PC-3 (cell line): ENCODE measurements around the gene ADAM11. TPM values are rescaled to one million over a fixed set of nuclear protein-coding genes. Genes with fewer than 3 reads are reported as not detected.

Experiments
- ATAC-seq: fragments of 200-7000 bp; cut with Tn5 transposase; 2 replicates; pipeline ENCODE4 v1.9.1; 2020; ENCODE audit warnings: mild to moderate bottlenecking, moderate library complexity
- BruUV-seq: library from RNA; stranded (reverse); fragments of 400-500 nt; replicated peaks from 2 replicates; lab custom pipeline; 2021; lab: Mats Ljungman, UMichigan
- CTCF ChIA-PET: fragments of 300-600 bp; sonication (Branson Sonifier 250); formaldehyde crosslinking; loops from one replicate; lab custom pipeline; 2022; ENCODE audit warnings: antibody characterized with exemption; lab: Charles Lee
- POLR2A ChIA-PET: fragments of 300-600 bp; sonication (Branson Sonifier 250); formaldehyde crosslinking; loops from one replicate; lab custom pipeline; 2022; ENCODE audit warnings: antibody characterized with exemption; ENCODE audit not compliant: unreplicated experiment; lab: Charles Lee
- DNase-seq: peaks from one replicate; pipeline ENCODE4 v3.0.0-alpha.2; 2015
- H2AFZ ChIP-seq: fragments of 300-600 bp; sonication (generic); 2 replicates; pipeline ENCODE4 v1.6.0; 2016; ENCODE audit warnings: antibody characterized with exemption, low read length
- H3F3A ChIP-seq: fragments of 300-600 bp; sonication (generic); one replicate; pipeline ENCODE4 v1.6.0; 2017; ENCODE audit warnings: antibody characterized with exemption, low read length, control low read depth, mild to moderate bottlenecking; ENCODE audit not compliant: unreplicated experiment
- H3K27ac ChIP-seq: fragments of 300-600 bp; sonication (generic); 2 replicates; pipeline ENCODE4 v1.5.1; 2016; ENCODE audit warnings: mild to moderate bottlenecking, low read length
- H3K27me3 ChIP-seq: fragments of 300-600 bp; sonication (generic); 2 replicates; pipeline ENCODE4 v1.6.1; 2016; ENCODE audit warnings: low read length, mixed read lengths
- H3K36me3 ChIP-seq: fragments of 300-600 bp; sonication (generic); 2 replicates; pipeline ENCODE4 v1.6.1; 2016; ENCODE audit warnings: low read depth, mixed run types, low read length, mixed read lengths
- H3K4me1 ChIP-seq: fragments of 300-600 bp; sonication (generic); 2 replicates; pipeline ENCODE4 v1.5.1; 2016; ENCODE audit warnings: low read length; ENCODE audit not compliant: insufficient read depth
- H3K4me2 ChIP-seq: fragments of 300-600 bp; sonication (generic); 2 replicates; pipeline ENCODE4 v1.6.0; 2016; ENCODE audit warnings: low read length
- H3K4me3 ChIP-seq: fragments of 300-600 bp; sonication (generic); 2 replicates; pipeline ENCODE4 v1.5.1; 2016; ENCODE audit warnings: mild to moderate bottlenecking, low read length, mixed read lengths
- H3K79me2 ChIP-seq: fragments of 300-600 bp; sonication (generic); 2 replicates; pipeline ENCODE4 v1.6.1; 2017; ENCODE audit warnings: low read length, mixed read lengths
- H3K9ac ChIP-seq: fragments of 300-600 bp; sonication (generic); 2 replicates; pipeline ENCODE4 v1.6.0; 2016; ENCODE audit warnings: mild to moderate bottlenecking, low read length
- H3K9me2 ChIP-seq: fragments of 300-600 bp; sonication (generic); replicated peaks from 2 replicates; pipeline ENCODE4 v1.6.1; 2016; ENCODE audit warnings: mixed run types, low read length, mixed read lengths
- H3K9me3 ChIP-seq: fragments of 300-600 bp; sonication (generic); 2 replicates; pipeline ENCODE4 v1.6.1; 2016; ENCODE audit warnings: low read length, mixed read lengths
- H4K20me1 ChIP-seq: fragments of 300-600 bp; sonication (generic); 2 replicates; pipeline ENCODE4 v1.6.1; 2016; ENCODE audit warnings: low read length, mixed read lengths
- EZH2 ChIP-seq: fragments of 300-600 bp; sonication (generic); IDR thresholded peaks from one replicate; pipeline ENCODE4 v1.6.1; 2017; ENCODE audit warnings: antibody characterized with exemption, mild to moderate bottlenecking, low read length; ENCODE audit not compliant: unreplicated experiment
- EZH2phosphoT487 ChIP-seq: fragments of 300-600 bp; sonication (generic); IDR thresholded peaks from 2 replicates; pipeline ENCODE4 v1.6.1; 2018; ENCODE audit warnings: mild to moderate bottlenecking, antibody characterized with exemption, low read length, borderline replicate concordance
- intact Hi-C: fragments of 100-400 bp; cut with micrococcal nuclease; formaldehyde crosslinking; loops from 2 replicates; pipeline ENCODE4 v1.9.0; 2023
- total RNA-seq: library from RNA; depleted of rRNA; stranded (reverse); fragments of >200 nt; gene quantifications from 2 replicates; pipeline ENCODE4 v1.2.3, GENCODE V29; 2014
- TF ChIP-seq, protein P1 (sequence below): fragments of 300-600 bp; sonication (generic); conservative IDR thresholded peaks from 2 replicates; pipeline ENCODE4 v1.5.1; 2017; ENCODE audit warnings: antibody characterized with exemption, low read depth, mild to moderate bottlenecking, low read length

The ADAM11 gene
- total RNA-seq, 1 experiment from 2014 or later, result 2.9 TPM

DNA sequence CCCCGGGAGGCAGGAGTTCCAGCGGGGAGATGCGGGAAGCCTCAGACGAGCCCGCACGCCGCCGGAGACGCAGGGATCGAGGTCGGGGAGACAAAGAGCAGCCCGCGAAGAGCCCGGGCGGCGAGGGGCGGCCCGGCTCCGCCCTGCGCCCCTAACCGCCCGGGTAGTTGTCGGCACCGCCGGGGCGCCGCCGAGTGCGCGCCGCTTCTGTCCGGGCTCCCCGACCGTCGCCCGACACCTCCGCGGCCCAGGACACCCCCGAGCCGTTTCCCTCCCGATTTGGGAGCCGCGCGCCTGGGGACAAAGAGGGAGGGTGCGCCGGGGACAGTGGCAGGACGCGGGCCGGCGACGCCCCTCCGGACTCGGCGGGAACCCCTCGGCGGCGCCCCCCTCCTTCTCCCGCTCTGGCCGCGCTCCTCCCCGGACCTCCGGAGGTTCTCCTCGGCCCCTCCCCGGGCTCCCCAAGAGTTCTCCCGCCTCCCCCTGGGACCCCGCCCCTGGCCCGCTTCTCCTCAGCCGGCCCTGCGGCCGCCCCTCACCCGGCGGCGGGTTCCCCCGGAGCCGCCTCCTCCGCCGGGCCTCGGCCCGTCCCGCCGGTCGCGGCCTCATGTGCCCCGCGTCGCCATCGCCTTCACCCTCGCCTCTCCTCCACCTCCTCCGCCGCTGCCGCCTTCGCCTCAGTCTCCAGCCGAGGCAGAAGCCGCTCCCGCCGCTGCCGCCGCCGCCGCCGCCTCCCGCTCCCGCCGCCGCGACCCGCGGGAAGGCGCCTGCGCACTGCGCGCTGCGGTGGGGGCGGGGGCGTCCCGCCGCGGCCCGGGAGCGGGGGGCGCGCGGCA is 71.0 kb downstream of the ADAM11 start, which contains the start of gene GJC1:
Gene GJC1 (minus strand): TSS at position 765 of the 836 bp plus-strand sequence. CDS start 24,470 bp downstream, outside the sequence.
- no peak for TF ChIP-seq EZH2
- TF ChIP-seq, protein P1, sequence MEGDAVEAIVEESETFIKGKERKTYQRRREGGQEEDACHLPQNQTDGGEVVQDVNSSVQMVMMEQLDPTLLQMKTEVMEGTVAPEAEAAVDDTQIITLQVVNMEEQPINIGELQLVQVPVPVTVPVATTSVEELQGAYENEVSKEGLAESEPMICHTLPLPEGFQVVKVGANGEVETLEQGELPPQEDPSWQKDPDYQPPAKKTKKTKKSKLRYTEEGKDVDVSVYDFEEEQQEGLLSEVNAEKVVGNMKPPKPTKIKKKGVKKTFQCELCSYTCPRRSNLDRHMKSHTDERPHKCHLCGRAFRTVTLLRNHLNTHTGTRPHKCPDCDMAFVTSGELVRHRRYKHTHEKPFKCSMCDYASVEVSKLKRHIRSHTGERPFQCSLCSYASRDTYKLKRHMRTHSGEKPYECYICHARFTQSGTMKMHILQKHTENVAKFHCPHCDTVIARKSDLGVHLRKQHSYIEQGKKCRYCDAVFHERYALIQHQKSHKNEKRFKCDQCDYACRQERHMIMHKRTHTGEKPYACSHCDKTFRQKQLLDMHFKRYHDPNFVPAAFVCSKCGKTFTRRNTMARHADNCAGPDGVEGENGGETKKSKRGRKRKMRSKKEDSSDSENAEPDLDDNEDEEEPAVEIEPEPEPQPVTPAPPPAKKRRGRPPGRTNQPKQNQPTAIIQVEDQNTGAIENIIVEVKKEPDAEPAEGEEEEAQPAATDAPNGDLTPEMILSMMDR, result no peak
- TF ChIP-seq EZH2phosphoT487, result no peak
- intact Hi-C loops, result loop anchor here (2.0 to 5.0 kb wide), 3 partner anchors 35 to 51 kb away; no protein-coding TSS in a partner anchor
- CTCF ChIA-PET, result interaction anchor here (1.1 kb wide), 1 partner anchor 54 kb away, joined by 4 read pairs; no protein-coding TSS in a partner anchor
- DNase-seq, result peak; percentile 41
- Histone ChIP-seq H4K20me1 (no peaks in the 10 kb centered on the region), H3K27me3 (no peaks in the 10 kb centered on the region), H3K4me3 (peak within 1 kb of the TSS; percentile 75), H3K27ac (no peak within 1 kb of the TSS), H3F3A (no peaks in the 10 kb centered on the region), H3K9me3 (no peaks in the 10 kb centered on the region), H3K36me3 (no peaks in the 10 kb centered on the region), H3K9me2 (no peaks in the 10 kb centered on the region), H3K9ac (peak within 1 kb of the TSS; percentile 70), H3K4me2 (peak within 1 kb of the TSS; percentile 80), H3K79me2 (peaks cover 51% of the 10 kb centered on the region), H3K4me1 (peaks cover 25% of the 10 kb centered on the region), H2AFZ (peak within 1 kb of the TSS; percentile 95)
- peak; percentile 45 for ATAC-seq
- BruUV-seq, result no TSS peak
- POLR2A ChIA-PET, result no interaction called here

GRCh38 chr17:44830359-44831288 is 71.8 kb downstream of the ADAM11 start:
- Histone ChIP-seq H3K9ac (peak overlapping the region; percentile 70), H3K27me3 (no peaks in the 10 kb centered on the region), H3K27ac (no peak overlapping the region), H3K9me2 (no peaks in the 10 kb centered on the region), H3K36me3 (no peaks in the 10 kb centered on the region), H2AFZ (peak overlapping the region; percentile 95), H4K20me1 (no peaks in the 10 kb centered on the region), H3K9me3 (no peaks in the 10 kb centered on the region), H3K4me1 (peaks cover 25% of the 10 kb centered on the region), H3F3A (no peaks in the 10 kb centered on the region), H3K4me3 (peak overlapping the region; percentile 75), H3K4me2 (peak overlapping the region; percentile 80), H3K79me2 (peaks cover 42% of the 10 kb centered on the region)
- TF ChIP-seq EZH2phosphoT487 (no peak), EZH2 (no peak)
- TF ChIP-seq, protein P1, result no peak
- ATAC-seq (peak; percentile 65), DNase-seq (peak; percentile 49)
- intact Hi-C loops, result no loop called here
- POLR2A ChIA-PET, result no interaction called here
- CTCF ChIA-PET, result interaction anchor here (0.7 to 1.4 kb wide), 2 partner anchors 16 to 51 kb away, joined by 4 to 7 read pairs; no protein-coding TSS in a partner anchor
- BruUV-seq, result TSS peak; percentile 66
